Kidney (tissue), 14 donors: Measurements from ENCODE around the gene THEM5. TPM values are rescaled to one million over a fixed set of nuclear protein-coding genes. Genes with fewer than 3 reads are reported as not detected.

Source experiments
- DNase-seq, 5 donors: peaks; one replicate each; pipeline ENCODE4 v3.0.0-alpha.2; 2013 to 2020
- FAIRE-seq: peaks from 2 replicates; lab custom pipeline; 2012; peaks lifted over from hg19 to GRCh38; lab: Jason Lieb, UNC
- H3K27ac ChIP-seq, 2 donors: one replicate each; pipeline ENCODE4 v1.7.0; 2013; ENCODE audit warnings: low read depth in 2 of 2, low read length in 2 of 2, inconsistent platforms in 1 of 2
- H3K27me3 ChIP-seq: one replicate; pipeline ENCODE4 v1.7.1; 2013; ENCODE audit warnings: low read length, inconsistent platforms; ENCODE audit not compliant: control insufficient read depth, insufficient read depth
- H3K36me3 ChIP-seq, 3 donors: one replicate each; pipeline versions ENCODE4 v1.7.0 to v1.7.1; 2013; ENCODE audit warnings: low read length in 3 of 3, control low read depth in 1 of 3, inconsistent platforms in 1 of 3; ENCODE audit not compliant: insufficient read depth in 3 of 3, control insufficient read depth in 2 of 3
- H3K4me1 ChIP-seq, 3 donors: one replicate each; pipeline versions ENCODE4 v1.7.0 to v1.7.1; 2013; ENCODE audit warnings: low read length in 3 of 3, inconsistent platforms in 1 of 3, low read depth in 1 of 3; ENCODE audit not compliant: control insufficient read depth in 2 of 3, insufficient read depth in 2 of 3
- H3K4me3 ChIP-seq, 3 donors: one replicate each; pipeline versions ENCODE4 v1.7.0 to v1.8.1; 2013; ENCODE audit warnings: low read length in 3 of 3, control low read depth in 1 of 3, inconsistent platforms in 1 of 3
- H3K9ac ChIP-seq, 3 donors: one replicate each; pipeline versions ENCODE4 v1.7.0 to v1.7.1; 2013; ENCODE audit warnings: low read length in 3 of 3, control low read depth in 1 of 3, inconsistent platforms in 1 of 3
- H3K9me3 ChIP-seq, 3 donors: one replicate each; pipeline versions ENCODE4 v1.7.0 to v1.7.1; 2013; ENCODE audit warnings: low read length in 3 of 3, control low read depth in 1 of 3, inconsistent platforms in 1 of 3; ENCODE audit not compliant: control insufficient read depth in 2 of 3, insufficient read depth in 1 of 3
- intact Hi-C: fragments of 100-400 bp; cut with DNase I; formaldehyde crosslinking; loops from one replicate; pipeline ENCODE4 v1.11.1; 2022
- polyA plus RNA-seq: library from polyadenylated mRNA; stranded (reverse); fragments of 350-450 nt; fragmentation: Illumina TruSeq; extraction: RNeasy Lipid Tissue Mini Kit (QIAGEN cat#74804); gene quantifications from one replicate; pipeline ENCODE4 v1.2.3, GENCODE V29; 2014; ENCODE audit warnings: low read depth, low replicate concordance; ENCODE audit not compliant: insufficient read depth
- total RNA-seq: library from RNA; stranded (reverse); fragmentation: NEBNext Ultra II Directional; extraction: Animal tissue kit (Norgen Biotek cat#: 25700); gene quantifications from one replicate; pipeline ENCODE4 v1.2.1, GENCODE V29; 2021
- TF ChIP-seq, protein P1 (sequence below): IDR thresholded peaks from 3 replicates; pipeline ENCODE4 v1.5.1; 2012; ENCODE audit warnings: mild to moderate bottlenecking, moderate library complexity, borderline replicate concordance; ENCODE audit not compliant: insufficient read depth; ENCODE audit errors: extremely low read depth
- donor health status: control.
- donor health status: control.
- donor health status: control.
- donor health status: control.
- donor health status: control.
- donor health status: DM: yes; HTN: yes; CAD: no.
- donor health status: Normal renal cell carcinoma (clear cell type).

The THEM5 gene
- total and polyA plus RNA-seq, 2 donors from 2014 or later, result not detected

- no peaks in the 10 kb centered on the region for H3K4me1 ChIP-seq
- H3K27ac ChIP-seq, result no peak overlapping the region
- DNase-seq, result no peak
- no peaks in the 10 kb centered on the region for H3K9me3 ChIP-seq
- no peak overlapping the region for H3K4me3 ChIP-seq
- no peak for FAIRE-seq
- no peak overlapping the region for H3K9ac ChIP-seq
- TF ChIP-seq, protein P1, sequence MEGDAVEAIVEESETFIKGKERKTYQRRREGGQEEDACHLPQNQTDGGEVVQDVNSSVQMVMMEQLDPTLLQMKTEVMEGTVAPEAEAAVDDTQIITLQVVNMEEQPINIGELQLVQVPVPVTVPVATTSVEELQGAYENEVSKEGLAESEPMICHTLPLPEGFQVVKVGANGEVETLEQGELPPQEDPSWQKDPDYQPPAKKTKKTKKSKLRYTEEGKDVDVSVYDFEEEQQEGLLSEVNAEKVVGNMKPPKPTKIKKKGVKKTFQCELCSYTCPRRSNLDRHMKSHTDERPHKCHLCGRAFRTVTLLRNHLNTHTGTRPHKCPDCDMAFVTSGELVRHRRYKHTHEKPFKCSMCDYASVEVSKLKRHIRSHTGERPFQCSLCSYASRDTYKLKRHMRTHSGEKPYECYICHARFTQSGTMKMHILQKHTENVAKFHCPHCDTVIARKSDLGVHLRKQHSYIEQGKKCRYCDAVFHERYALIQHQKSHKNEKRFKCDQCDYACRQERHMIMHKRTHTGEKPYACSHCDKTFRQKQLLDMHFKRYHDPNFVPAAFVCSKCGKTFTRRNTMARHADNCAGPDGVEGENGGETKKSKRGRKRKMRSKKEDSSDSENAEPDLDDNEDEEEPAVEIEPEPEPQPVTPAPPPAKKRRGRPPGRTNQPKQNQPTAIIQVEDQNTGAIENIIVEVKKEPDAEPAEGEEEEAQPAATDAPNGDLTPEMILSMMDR, result no peak
- H3K27me3 ChIP-seq, result no peaks in the 10 kb centered on the region
- intact Hi-C loops, result no loop called here
- peaks cover 0 to 44% (median 6%) of the 10 kb centered on the region in 3 donors for H3K36me3 ChIP-seq
These were observed 43.4 kb downstream of the THEM5 start for GRCh38 chr1:151809985-151810556.

DNA sequence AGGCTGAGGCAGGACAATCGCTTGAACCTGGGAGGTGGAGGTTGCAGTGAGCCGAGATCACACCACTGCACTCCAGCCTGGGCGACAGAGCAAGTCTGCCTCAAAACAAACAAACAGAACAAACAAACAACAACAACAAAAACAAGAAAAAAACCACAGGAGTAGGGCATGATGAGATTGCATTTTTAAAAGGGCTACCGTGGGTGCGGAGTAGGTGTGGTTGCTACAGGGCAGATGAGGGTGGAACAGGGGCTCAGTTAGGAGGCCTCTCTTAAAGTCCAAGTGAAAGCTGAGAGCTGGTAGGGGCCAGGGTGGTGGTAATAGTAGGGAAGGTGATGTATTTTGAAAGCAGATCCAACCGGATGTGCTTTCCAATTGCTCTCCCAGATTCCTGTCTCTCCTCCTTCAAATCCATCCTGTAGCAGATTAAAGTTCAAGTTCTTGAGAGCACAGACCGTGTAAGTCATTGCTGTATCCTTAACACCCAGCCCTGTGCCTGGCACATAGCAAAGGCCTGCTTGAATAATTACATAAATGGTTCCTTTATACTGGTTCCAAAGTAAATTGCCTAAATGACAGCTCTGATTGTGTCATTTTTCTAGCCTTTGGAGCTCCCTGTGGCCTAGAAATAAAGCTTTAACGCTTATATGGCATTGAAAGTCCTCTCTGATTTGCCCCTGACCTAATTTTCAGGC is 44.1 kb downstream of the THEM5 start:
- Histone ChIP-seq H3K9me3 (no peaks in the 10 kb centered on the region), H3K9ac (no peak overlapping the region), H3K27ac (no peak overlapping the region), H3K4me1 (no peaks in the 10 kb centered on the region), H3K27me3 (no peaks in the 10 kb centered on the region), H3K4me3 (no peak overlapping the region), H3K36me3 (peaks cover 0 to 42% (median 6%) of the 10 kb centered on the region in 3 donors)
- no peak for DNase-seq
- FAIRE-seq, result no peak
- intact Hi-C loops, result no loop called here
- TF ChIP-seq, protein P1, result no peak

DNA sequence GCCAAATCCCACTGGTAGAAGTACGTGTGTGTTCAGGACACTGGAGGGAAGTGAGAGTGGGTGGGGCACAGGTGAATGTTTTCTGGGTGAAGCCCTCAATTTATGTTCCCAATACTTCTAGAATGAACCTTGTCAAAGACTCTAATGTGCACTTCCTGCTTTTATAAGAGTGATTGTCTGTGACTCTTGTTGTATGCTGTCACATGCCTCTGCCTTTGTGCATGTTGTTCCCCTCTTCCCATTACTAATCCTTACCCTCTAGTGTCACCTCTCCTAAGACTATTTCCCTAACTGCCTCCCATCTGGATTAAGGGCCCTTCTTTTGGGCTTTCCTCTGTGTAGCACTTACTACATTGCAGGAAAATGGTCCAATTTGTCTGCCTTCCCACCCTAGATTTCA is 45.7 kb downstream of the THEM5 start:
- intact Hi-C loops, result no loop called here
- TF ChIP-seq, protein P1, result no peak
- no peaks in the 10 kb centered on the region for H3K27me3 ChIP-seq

More for the DNA sequence above, 45.7 kb downstream of the THEM5 start:
- no peak overlapping the region for H3K9ac ChIP-seq
- FAIRE-seq, result no peak
- DNase-seq, result no peak
- no peaks in the 10 kb centered on the region for H3K4me1 ChIP-seq
- no peak overlapping the region for H3K27ac ChIP-seq
- H3K4me3 ChIP-seq, result no peak overlapping the region
- H3K36me3 ChIP-seq, result peaks cover 0 to 30% (median 6%) of the 10 kb centered on the region in 3 donors
- H3K9me3 ChIP-seq, result no peaks in the 10 kb centered on the region
